K562 (cell line): ENCODE measurements around the gene APOBEC3G. TPM values are rescaled to one million over a fixed set of nuclear protein-coding genes. Genes with fewer than 3 reads are reported as not detected.

Source experiments
- ATAC-seq: fragments of 200-7000 bp; cut with Tn5 transposase; 3 replicates; pipeline ENCODE4 v1.9.1; 2020; ENCODE audit warnings: moderate library complexity
- BruUV-seq: library from RNA; stranded (reverse); fragments of 400-500 nt; replicated peaks from 2 replicates; lab custom pipeline; 2021; lab: Mats Ljungman, UMichigan
- CTCF ChIA-PET: fragments of 300-600 bp; formaldehyde crosslinking; extraction: SDS; loops from one replicate; lab custom pipeline; 2021; ENCODE audit warnings: low intra/inter-chr PET ratio; lab: Yijun Ruan, JAX
- POLR2A ChIA-PET: fragments of 300-600, 350-650 bp; sonication (Branson Sonifier 250); formaldehyde crosslinking; extraction: SDS; loops from one replicate; lab custom pipeline; 2021; ENCODE audit warnings: antibody characterized with exemption, inconsistent platforms; lab: Yijun Ruan, JAX
- DNase-seq, 4 experiments: peaks; one replicate each; pipeline versions ENCODE4 v3.0.0 to v3.0.0-alpha.2; 2011 to 2018; ENCODE audit warnings: low spot score in 3 of 4, mixed read lengths in 3 of 4; ENCODE audit errors: extremely low read depth in 1 of 4
- FAIRE-seq: peaks from 2 replicates; lab custom pipeline; 2011; peaks lifted over from hg19 to GRCh38; lab: Jason Lieb, UNC
- H2AFZ ChIP-seq: 2 replicates; pipeline ENCODE4 v1.6.0; 2011; ENCODE audit warnings: low read depth, low read length, control low read depth, inconsistent platforms
- H3K27ac ChIP-seq: fragments of 200-600 bp; 3 replicates; pipeline ENCODE4 v1.8.0; 2011; ENCODE audit warnings: low read depth, mild to moderate bottlenecking, control low read depth, inconsistent platforms, low read length, moderate library complexity, mixed read lengths; ENCODE audit errors: extremely low read depth
- H3K27me3 ChIP-seq, 2 experiments: fragments of 300-600 bp in 1 of 2; 2 replicates in 1 of 2; 3 replicates in 1 of 2; pipeline versions ENCODE4 v1.6.0 to v1.8.0; 2011; ENCODE audit warnings: inconsistent platforms in 2 of 2, low read length in 2 of 2, mild to moderate bottlenecking in 1 of 2, mixed read lengths in 1 of 2, moderate library complexity in 1 of 2; ENCODE audit not compliant: control insufficient read depth in 2 of 2, insufficient read depth in 2 of 2
- H3K36me3 ChIP-seq: fragments of 300-600 bp; 3 replicates; pipeline ENCODE4 v1.8.0; 2011; ENCODE audit warnings: mild to moderate bottlenecking, low read length, inconsistent platforms; ENCODE audit not compliant: control insufficient read depth, insufficient read depth
- H3K4me1 ChIP-seq, 2 experiments: fragments of 200-600 bp in 1 of 2; replicated peaks in 1 of 2; 2 replicates in 1 of 2; 3 replicates in 1 of 2; pipeline versions ENCODE4 v1.5.1 to v1.8.0; 2011; ENCODE audit warnings: inconsistent platforms in 2 of 2, low read length in 2 of 2, mild to moderate bottlenecking in 1 of 2, mixed read lengths in 1 of 2, moderate library complexity in 1 of 2; ENCODE audit not compliant: control insufficient read depth in 2 of 2, insufficient read depth in 2 of 2
- H3K4me2 ChIP-seq: 2 replicates; pipeline ENCODE4 v1.6.1; 2011; ENCODE audit warnings: low read length, control low read depth, inconsistent platforms, mixed read lengths; ENCODE audit not compliant: insufficient read depth
- H3K4me3 ChIP-seq: fragments of 200-600 bp; sonication (generic), shearing (Covaris generic); 2 replicates; pipeline ENCODE4 v1.5.1; 2016; ENCODE audit warnings: control low read depth, inconsistent platforms
- H3K79me2 ChIP-seq: fragments of 200-600 bp; 3 replicates; pipeline ENCODE4 v1.8.0; 2011; ENCODE audit warnings: low read length, inconsistent platforms; ENCODE audit not compliant: control insufficient read depth, insufficient read depth
- H3K9ac ChIP-seq, 2 experiments: 2 replicates each; pipeline versions ENCODE4 v1.6.0 to v1.6.1; 2011; ENCODE audit warnings: low read depth in 2 of 2, low read length in 2 of 2, control low read depth in 1 of 2, inconsistent platforms in 1 of 2, mild to moderate bottlenecking in 1 of 2, mixed read lengths in 1 of 2; ENCODE audit not compliant: insufficient read depth in 1 of 2
- H3K9me1 ChIP-seq: one replicate; pipeline ENCODE4 v1.6.0; 2011; ENCODE audit warnings: inconsistent platforms, mild to moderate bottlenecking, low read length, moderate library complexity; ENCODE audit not compliant: control insufficient read depth, insufficient read depth
- H3K9me3 ChIP-seq: replicated peaks from 2 replicates; pipeline ENCODE4 v1.5.1; 2011; ENCODE audit warnings: low read depth, low read length, inconsistent platforms; ENCODE audit not compliant: control insufficient read depth, insufficient read depth
- H4K20me1 ChIP-seq: replicated peaks from 2 replicates; pipeline ENCODE4 v1.6.1; 2011; ENCODE audit warnings: low read length, inconsistent platforms, mixed read lengths; ENCODE audit not compliant: control insufficient read depth, insufficient read depth
- BCOR ChIP-seq: fragments of 450-650 bp; IDR thresholded peaks from 2 replicates; pipeline ENCODE4 v1.6.1; 2016
- CBFA2T3 ChIP-seq: fragments of 450-650 bp; IDR thresholded peaks from 2 replicates; pipeline ENCODE4 v1.6.1; 2017
- CCNT2 ChIP-seq: IDR thresholded peaks from 2 replicates; pipeline ENCODE4 v1.6.1; 2011; ENCODE audit warnings: borderline replicate concordance, low read depth, mild to moderate bottlenecking, moderate library complexity, mixed read lengths, low read length; ENCODE audit not compliant: insufficient read length; ENCODE audit errors: extremely low read depth
- CEBPG ChIP-seq, 3 experiments: fragments of 200-800 bp in 1 of 3; sonication (Bioruptor generic) in 1 of 3; sonication (generic) in 1 of 3; formaldehyde crosslinking in 1 of 3; IDR thresholded peaks in 2 of 3; conservative IDR thresholded peaks in 1 of 3; 2 replicates each; pipeline versions ENCODE4 v1.6.1 to v1.8.0; 2016 to 2022; ENCODE audit warnings: missing compliant biosample characterization in 2 of 3, missing genetic modification characterization in 2 of 3, mild to moderate bottlenecking in 1 of 3, missing genetic modification reagents in 1 of 3
- FUS ChIP-seq: fragments of 200-400 bp; formaldehyde crosslinking; optimal IDR thresholded peaks from 2 replicates; pipeline ENCODE3; 2017; ENCODE audit warnings: low read depth, low read length
- IRF2 ChIP-seq: sonication (generic); formaldehyde crosslinking; IDR thresholded peaks from 2 replicates; pipeline ENCODE4 v1.8.1; 2022; ENCODE audit warnings: mild to moderate bottlenecking, missing genetic modification reagents
- MTA1 ChIP-seq: fragments of 450-650 bp; IDR thresholded peaks from 2 replicates; pipeline ENCODE4 v1.6.1; 2017; ENCODE audit warnings: borderline replicate concordance
- NFXL1 ChIP-seq: fragments of 450-650 bp; formaldehyde crosslinking; IDR thresholded peaks from 2 replicates; pipeline ENCODE4 v1.4.0; 2021; ENCODE audit warnings: mild to moderate bottlenecking
- RBM17 ChIP-seq: fragments of 200-400 bp; formaldehyde crosslinking; IDR thresholded peaks from 2 replicates; pipeline ENCODE4 v1.6.1; 2017; ENCODE audit warnings: low read depth, mild to moderate bottlenecking, low read length, borderline replicate concordance
- TAL1 ChIP-seq: fragments of 450-650 bp; IDR thresholded peaks from 2 replicates; pipeline ENCODE4 v1.6.1; 2016; ENCODE audit warnings: mild to moderate bottlenecking
- ZC3H4 ChIP-seq: sonication (generic); formaldehyde crosslinking; IDR thresholded peaks from 2 replicates; pipeline ENCODE4 v1.9.0; 2021; ENCODE audit warnings: missing genetic modification reagents, borderline replicate concordance
- ZNF121 ChIP-seq: sonication (generic); formaldehyde crosslinking; conservative IDR thresholded peaks from 2 replicates; pipeline ENCODE4 v1.8.0; 2022; ENCODE audit warnings: missing genetic modification reagents
- WGBS: fragments of 100-300 bp; shearing (Covaris generic); methylation state at CpG from one replicate; pipeline ENCODE4 v1.1.6; 2016; ENCODE audit warnings: low coverage, mixed read lengths; ENCODE audit not compliant: insufficient coverage; ENCODE audit errors: missing lambda C conversion rate; 5-methylcytosine and 5-hydroxymethylcytosine counted together
- in situ Hi-C: fragments of 300-500 bp; cut with MboI; formaldehyde crosslinking; loops from 4 replicates; pipeline ENCODE4 v1.15.0; 2018; ENCODE audit warnings: inconsistent platforms, mixed read lengths
- intact Hi-C: fragments of 100-400 bp; cut with micrococcal nuclease; formaldehyde crosslinking; loops from 2 replicates; pipeline ENCODE4 v1.14.2; 2022
- polyA plus RNA-seq, 8 experiments: library from polyadenylated mRNA; depleted of rRNA in 4 of 8; stranded (reverse) in 5 of 8; unstranded in 3 of 8; fragments of >200 nt; fragmentation: Nextera tagmentation in 2 of 8; fragmentation: Illumina TruSeq in 1 of 8; extraction: Ambion mirVana in 2 of 8; extraction: Trizol in 1 of 8; gene quantifications; 2 replicates each; pipeline versions ENCODE4 v1.2.1 to v1.2.3, GENCODE V29; 2011 to 2014; ENCODE audit warnings: inconsistent platforms in 1 of 8, missing spikeins in 1 of 8
- total RNA-seq, 7 experiments: library from RNA; depleted of rRNA in 6 of 7; stranded (reverse); fragments of >200 nt in 6 of 7; fragmentation: Illumina TruSeq in 2 of 7; extraction: Trizol in 2 of 7; gene quantifications; 2 replicates each; pipeline versions ENCODE4 v1.2.1 to v1.2.3, GENCODE V29; 2011 to 2021; ENCODE audit warnings: low replicate concordance in 1 of 7
- TF ChIP-seq, protein P1 (sequence below): fragments of 250-450 bp; sonication (Bioruptor Pico); IDR thresholded peaks from 2 replicates; pipeline ENCODE4 v1.4.0; 2020
- TF ChIP-seq, protein P2 (sequence below): fragments of 250-450 bp; sonication (Bioruptor Pico); IDR thresholded peaks from 2 replicates; pipeline ENCODE4 v1.4.0; 2020; ENCODE audit warnings: mild to moderate bottlenecking, moderate library complexity

The APOBEC3G gene
- total and polyA plus RNA-seq, 9 of the 15 experiments (the other 6 are each of a cell fraction or from before 2014, with no cell fraction given), result 5.2 to 20.8 (median 11.4) TPM

DNA sequence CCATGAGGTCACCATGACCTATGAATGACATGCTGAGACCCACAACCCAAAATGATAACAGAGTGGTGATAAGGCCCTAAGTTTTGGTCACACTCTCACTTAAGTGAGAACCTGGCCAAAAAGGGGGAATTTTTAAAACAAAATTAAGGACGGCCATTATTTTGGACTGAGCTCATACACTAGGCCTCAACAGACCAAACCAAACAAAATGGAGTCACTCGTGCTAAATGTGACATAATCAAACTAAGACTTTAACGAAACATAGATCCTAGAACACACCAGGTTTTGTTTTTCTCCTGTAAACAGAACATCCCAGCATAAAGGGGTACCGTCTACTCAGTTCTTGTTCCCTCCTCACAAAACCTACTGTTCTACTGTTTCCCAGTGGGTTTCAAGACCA is 31.4 kb downstream of the APOBEC3G start:
- Histone ChIP-seq H3K9me3 (no peaks in the 10 kb centered on the region), H3K36me3 (no peaks in the 10 kb centered on the region), H3K4me1 (no peaks in the 10 kb centered on the region; a peak in 1 of 5 replicates), H3K27ac (no peak overlapping the region), H3K4me2 (no peak overlapping the region), H3K27me3 (no peaks in the 10 kb centered on the region), H4K20me1 (no peaks in the 10 kb centered on the region), H2AFZ (no peak overlapping the region), H3K9ac (no peak overlapping the region), H3K4me3 (no peak overlapping the region), H3K9me1 (no peaks in the 10 kb centered on the region), H3K79me2 (no peaks in the 10 kb centered on the region)
- DNase-seq (no peak), ATAC-seq (no peak), FAIRE-seq (no peak)
- no TSS peak for BruUV-seq
- WGBS, result 65% methylated on average over 2 of the region's 4 CpGs
- in situ Hi-C loops (no loop called here), intact Hi-C loops (no loop called here)
- ChIA-PET POLR2A (no interaction called here), CTCF (no interaction called here)
- no peak for TF ChIP-seq BCOR
- no peak for TF ChIP-seq CCNT2
- peak; percentile 79; the same call in 1 of the 2 replicates for TF ChIP-seq NFXL1
- TF ChIP-seq, protein P1, sequence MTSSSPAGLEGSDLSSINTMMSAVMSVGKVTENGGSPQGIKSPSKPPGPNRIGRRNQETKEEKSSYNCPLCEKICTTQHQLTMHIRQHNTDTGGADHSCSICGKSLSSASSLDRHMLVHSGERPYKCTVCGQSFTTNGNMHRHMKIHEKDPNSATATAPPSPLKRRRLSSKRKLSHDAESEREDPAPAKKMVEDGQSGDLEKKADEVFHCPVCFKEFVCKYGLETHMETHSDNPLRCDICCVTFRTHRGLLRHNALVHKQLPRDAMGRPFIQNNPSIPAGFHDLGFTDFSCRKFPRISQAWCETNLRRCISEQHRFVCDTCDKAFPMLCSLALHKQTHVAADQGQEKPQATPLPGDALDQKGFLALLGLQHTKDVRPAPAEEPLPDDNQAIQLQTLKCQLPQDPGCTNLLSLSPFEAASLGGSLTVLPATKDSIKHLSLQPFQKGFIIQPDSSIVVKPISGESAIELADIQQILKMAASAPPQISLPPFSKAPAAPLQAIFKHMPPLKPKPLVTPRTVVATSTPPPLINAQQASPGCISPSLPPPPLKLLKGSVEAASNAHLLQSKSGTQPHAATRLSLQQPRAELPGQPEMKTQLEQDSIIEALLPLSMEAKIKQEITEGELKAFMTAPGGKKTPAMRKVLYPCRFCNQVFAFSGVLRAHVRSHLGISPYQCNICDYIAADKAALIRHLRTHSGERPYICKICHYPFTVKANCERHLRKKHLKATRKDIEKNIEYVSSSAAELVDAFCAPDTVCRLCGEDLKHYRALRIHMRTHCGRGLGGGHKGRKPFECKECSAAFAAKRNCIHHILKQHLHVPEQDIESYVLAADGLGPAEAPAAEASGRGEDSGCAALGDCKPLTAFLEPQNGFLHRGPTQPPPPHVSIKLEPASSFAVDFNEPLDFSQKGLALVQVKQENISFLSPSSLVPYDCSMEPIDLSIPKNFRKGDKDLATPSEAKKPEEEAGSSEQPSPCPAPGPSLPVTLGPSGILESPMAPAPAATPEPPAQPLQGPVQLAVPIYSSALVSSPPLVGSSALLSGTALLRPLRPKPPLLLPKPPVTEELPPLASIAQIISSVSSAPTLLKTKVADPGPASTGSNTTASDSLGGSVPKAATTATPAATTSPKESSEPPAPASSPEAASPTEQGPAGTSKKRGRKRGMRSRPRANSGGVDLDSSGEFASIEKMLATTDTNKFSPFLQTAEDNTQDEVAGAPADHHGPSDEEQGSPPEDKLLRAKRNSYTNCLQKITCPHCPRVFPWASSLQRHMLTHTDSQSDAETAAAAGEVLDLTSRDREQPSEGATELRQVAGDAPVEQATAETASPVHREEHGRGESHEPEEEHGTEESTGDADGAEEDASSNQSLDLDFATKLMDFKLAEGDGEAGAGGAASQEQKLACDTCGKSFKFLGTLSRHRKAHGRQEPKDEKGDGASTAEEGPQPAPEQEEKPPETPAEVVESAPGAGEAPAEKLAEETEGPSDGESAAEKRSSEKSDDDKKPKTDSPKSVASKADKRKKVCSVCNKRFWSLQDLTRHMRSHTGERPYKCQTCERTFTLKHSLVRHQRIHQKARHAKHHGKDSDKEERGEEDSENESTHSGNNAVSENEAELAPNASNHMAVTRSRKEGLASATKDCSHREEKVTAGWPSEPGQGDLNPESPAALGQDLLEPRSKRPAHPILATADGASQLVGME (CRISPR knock-in tag), result no peak
- TF ChIP-seq IRF2 (CRISPR knock-in tag), result no peak
- no peak for TF ChIP-seq ZC3H4 (CRISPR knock-in tag)
- no peak for TF ChIP-seq FUS
- no peak for TF ChIP-seq RBM17
- TF ChIP-seq CEBPG (CRISPR knock-in tag; IDR thresholded peaks at IDR 0.05), result no peak
- no peak for TF ChIP-seq CEBPG (tag; conservative IDR thresholded peaks at IDR 0.05 in 1 of 2, IDR thresholded peaks at IDR 0.05 in 1 of 2)
- TF ChIP-seq, protein P2, sequence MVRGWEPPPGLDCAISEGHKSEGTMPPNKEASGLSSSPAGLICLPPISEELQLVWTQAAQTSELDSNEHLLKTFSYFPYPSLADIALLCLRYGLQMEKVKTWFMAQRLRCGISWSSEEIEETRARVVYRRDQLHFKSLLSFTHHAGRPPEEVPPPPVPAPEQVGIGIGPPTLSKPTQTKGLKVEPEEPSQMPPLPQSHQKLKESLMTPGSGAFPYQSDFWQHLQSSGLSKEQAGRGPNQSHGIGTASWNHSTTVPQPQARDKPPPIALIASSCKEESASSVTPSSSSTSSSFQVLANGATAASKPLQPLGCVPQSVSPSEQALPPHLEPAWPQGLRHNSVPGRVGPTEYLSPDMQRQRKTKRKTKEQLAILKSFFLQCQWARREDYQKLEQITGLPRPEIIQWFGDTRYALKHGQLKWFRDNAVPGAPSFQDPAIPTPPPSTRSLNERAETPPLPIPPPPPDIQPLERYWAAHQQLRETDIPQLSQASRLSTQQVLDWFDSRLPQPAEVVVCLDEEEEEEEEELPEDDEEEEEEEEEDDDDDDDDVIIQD (CRISPR knock-in tag), result no peak
- no peak for TF ChIP-seq MTA1
- TF ChIP-seq ZNF121, result no peak
- TF ChIP-seq TAL1, result no peak
- no peak for TF ChIP-seq CBFA2T3
